Transverse colon (tissue), 4 donors: ENCODE data around the gene CCDC88C. TPM values are rescaled to one million over a fixed set of nuclear protein-coding genes. Genes with fewer than 3 reads are reported as not detected.
A peak's percentile ranks its signal among the peaks of the same experiment; 100 is the strongest.

Source experiments
- DNase-seq: peaks from one replicate; pipeline ENCODE4 v3.0.0-alpha.2; 2019
- H3K27ac ChIP-seq, 4 donors: fragments of 200-600 bp; sonication (generic); 2 replicates each; pipeline ENCODE4 v1.5.1; 2016 to 2018; ENCODE audit warnings: inconsistent platforms in 4 of 4
- H3K27me3 ChIP-seq: fragments of 200-600 bp; sonication (generic); 2 replicates; pipeline ENCODE4 v1.5.1; 2017; ENCODE audit warnings: inconsistent platforms
- H3K36me3 ChIP-seq, 4 donors: fragments of 200-600 bp; sonication (generic); 2 replicates each; pipeline ENCODE4 v1.5.1; 2017 to 2019; ENCODE audit warnings: inconsistent platforms in 4 of 4
- H3K4me1 ChIP-seq, 4 donors: fragments of 200-600 bp; sonication (generic); 2 replicates each; pipeline ENCODE4 v1.5.1; 2017 to 2020; ENCODE audit warnings: inconsistent platforms in 4 of 4
- H3K4me3 ChIP-seq, 4 donors: fragments of 200-600 bp; sonication (generic); 1 replicate in 1 of 4; 2 replicates in 3 of 4; pipeline versions ENCODE4 v1.5.1 to v1.6.1; 2017 to 2019; ENCODE audit warnings: inconsistent platforms in 4 of 4
- H3K9me3 ChIP-seq, 2 donors: fragments of 200-600 bp; sonication (generic); 2 replicates each; pipeline ENCODE4 v1.5.1; 2017 to 2019; ENCODE audit warnings: inconsistent platforms in 2 of 2
- CTCF ChIP-seq, 5 experiments: fragments of 200-600 bp in 3 of 5; fragments of 450-650 bp in 2 of 5; sonication (generic) in 3 of 5; IDR thresholded peaks; 1 replicate in 2 of 5; 2 replicates in 3 of 5; pipeline ENCODE4 v1.5.1; 2016 to 2017; ENCODE audit warnings: antibody characterized with exemption in 5 of 5, inconsistent platforms in 3 of 5, mild to moderate bottlenecking in 2 of 5, moderate library complexity in 1 of 5
- EP300 ChIP-seq: sonication (generic); formaldehyde crosslinking; IDR thresholded peaks from one replicate; pipeline ENCODE4 v1.6.1; 2017; ENCODE audit warnings: antibody characterized with exemption, low read depth
- POLR2A ChIP-seq: fragments of 450-650 bp; IDR thresholded peaks from one replicate; pipeline ENCODE4 v1.6.1; 2016; ENCODE audit warnings: antibody characterized with exemption, mild to moderate bottlenecking, moderate library complexity
- POLR2AphosphoS5 ChIP-seq, 3 donors: sonication (generic); formaldehyde crosslinking; IDR thresholded peaks; one replicate each; pipeline ENCODE4 v1.6.1; 2016; ENCODE audit warnings: antibody characterized with exemption in 3 of 3
- WGBS, 2 donors: methylation state at CpG; one replicate each; pipeline ENCODE4 v1.1.5; 2018; ENCODE audit warnings: low coverage in 1 of 2; 5-methylcytosine and 5-hydroxymethylcytosine counted together
- in situ Hi-C, 4 donors: fragments of 200-750 bp; cut with MboI; loops; one replicate each; pipeline versions ENCODE4 v1.15.0 to v1.15.1; 2017; ENCODE audit warnings: low sequenced_read_pairs in 3 of 4, low pct_ligation_motif_present in 1 of 4, low pct_unique_long_range_greater_than_20kb in 1 of 4
- intact Hi-C: fragments of 100-400 bp; cut with DNase I; formaldehyde crosslinking; loops from one replicate; pipeline ENCODE4 v1.15.1; 2023; ENCODE audit warnings: low total_unique reads
- total RNA-seq, 4 donors: library from RNA; depleted of rRNA; stranded (reverse); fragments of >200 nt; gene quantifications; one replicate each; pipeline ENCODE4 v1.1.0, GENCODE V29; 2016

CCDC88C gene
- total RNA-seq, 4 donors from 2014 or later: 29.5 to 171 (median 60.3) TPM

- Histone ChIP-seq H3K4me1 (peaks cover 7 to 52% (median 28%) of the 10 kb centered on the region in 4 donors), H3K4me3 (peak overlapping the region in 1 of 4 donors; percentile 82), H3K9me3 (no peaks in the 10 kb centered on the region), H3K36me3 (no peaks in the 10 kb centered on the region), H3K27me3 (no peaks in the 10 kb centered on the region), H3K27ac (peak overlapping the region; percentile 78 to 89 (median 86))
- DNase-seq: no peak
- intact Hi-C loops: no loop called here
- WGBS, 2 donors: 86 to 90% methylated on average over 1 to 3 of the region's 3 CpGs
- in situ Hi-C loops: loop anchor here in 1 of 4 donors (25.0 kb wide), 1 partner anchor 102 kb away; no protein-coding TSS in a partner anchor
- TF ChIP-seq POLR2A: no peak
- no peak for TF ChIP-seq EP300
- no peak for TF ChIP-seq CTCF (IDR thresholded peaks at IDR 0.05)
- TF ChIP-seq POLR2AphosphoS5 (IDR thresholded peaks at IDR 0.05): no peak
These were observed 3.2 kb downstream of the CCDC88C start for GRCh38 chr14:91414475-91414833.

GRCh38 chr14:91413547-91414474, 3.8 kb downstream of the CCDC88C start:
- DNase-seq: peak; percentile 80
- Histone ChIP-seq H3K27ac (peak overlapping the region; percentile 78 to 89 (median 86)), H3K27me3 (no peaks in the 10 kb centered on the region), H3K4me3 (peak overlapping the region in 1 of 4 donors; percentile 82), H3K9me3 (no peaks in the 10 kb centered on the region), H3K4me1 (peaks cover 7 to 49% (median 25%) of the 10 kb centered on the region in 4 donors), H3K36me3 (no peaks in the 10 kb centered on the region)
- in situ Hi-C loops: loop anchor here in 1 of 4 donors (25.0 kb wide), 1 partner anchor 102 kb away; no protein-coding TSS in a partner anchor
- WGBS, 2 donors: 59 to 88% methylated on average over 5 to 11 of the region's 11 CpGs
- intact Hi-C loops: no loop called here
- TF ChIP-seq CTCF (IDR thresholded peaks at IDR 0.05) (no peak), POLR2A (no peak), POLR2AphosphoS5 (IDR thresholded peaks at IDR 0.05) (no peak), EP300 (no peak)

GRCh38 chr14:91412939-91413338, 4.7 kb downstream of the CCDC88C start:
- Histone ChIP-seq H3K4me1 (peaks cover 0 to 41% (median 18%) of the 10 kb centered on the region in 4 donors), H3K27ac (peak overlapping the region in 3 of 4 donors; percentile 78 to 89 (median 84)), H3K36me3 (no peaks in the 10 kb centered on the region), H3K27me3 (no peaks in the 10 kb centered on the region), H3K9me3 (no peaks in the 10 kb centered on the region), H3K4me3 (no peak overlapping the region)
- WGBS, 2 donors: 69 to 90% methylated on average over 4 to 5 of the region's 5 CpGs
- no peak for TF ChIP-seq POLR2AphosphoS5 (IDR thresholded peaks at IDR 0.05)
- TF ChIP-seq EP300: no peak
- no peak for TF ChIP-seq POLR2A
- TF ChIP-seq CTCF (IDR thresholded peaks at IDR 0.05): no peak
- intact Hi-C loops: no loop called here
- in situ Hi-C loops: loop anchor here in 1 of 4 donors (25.0 kb wide), 1 partner anchor 101 kb away; no protein-coding TSS in a partner anchor
- DNase-seq: no peak

GRCh38 chr14:91410771-91411536, 6.7 kb downstream of the CCDC88C start:
- Histone ChIP-seq H3K27ac (peak overlapping the region; percentile 26 to 62 (median 44)), H3K4me1 (peaks cover 0 to 37% (median 17%) of the 10 kb centered on the region in 4 donors), H3K4me3 (no peak overlapping the region), H3K9me3 (no peaks in the 10 kb centered on the region), H3K36me3 (no peaks in the 10 kb centered on the region), H3K27me3 (no peaks in the 10 kb centered on the region)
- no peak for DNase-seq
- in situ Hi-C loops (loop anchor here in 1 of 4 donors (25.0 kb wide), 1 partner anchor 99 kb away; no protein-coding TSS in a partner anchor), intact Hi-C loops (no loop called here)
- TF ChIP-seq EP300 (no peak), POLR2AphosphoS5 (IDR thresholded peaks at IDR 0.05) (no peak), CTCF (IDR thresholded peaks at IDR 0.05) (no peak), POLR2A (no peak)
- 61 to 66% methylated on average over 9 to 12 of the region's 12 CpGs for WGBS, 2 donors
